GM12864 (cell line): Measurements from ENCODE around the gene CHAF1B.
"Not testable (repeated sequence)": the region's sequence is repeated elsewhere in the genome, so short reads cannot be mapped to it uniquely, and the experiment has no call there.

Experiments
- DNase-seq: peaks from one replicate; pipeline ENCODE4 v3.0.0-alpha.2; 2011; ENCODE audit warnings: low read depth
- H3K4me3 ChIP-seq: 2 replicates; pipeline ENCODE4 v1.5.1; 2011; ENCODE audit warnings: mild to moderate bottlenecking, low read depth, low read length, control low read depth
- TF ChIP-seq, protein P1 (sequence below): IDR thresholded peaks from 2 replicates; pipeline ENCODE4 v1.5.1; 2011; ENCODE audit warnings: low read depth, mild to moderate bottlenecking, moderate library complexity, low read length, control low read depth, inconsistent platforms; ENCODE audit errors: missing control alignments

The CHAF1B gene

GRCh38 chr21:36375994-36376393, 9.2 kb upstream of the CHAF1B start:
- TF ChIP-seq, protein P1, sequence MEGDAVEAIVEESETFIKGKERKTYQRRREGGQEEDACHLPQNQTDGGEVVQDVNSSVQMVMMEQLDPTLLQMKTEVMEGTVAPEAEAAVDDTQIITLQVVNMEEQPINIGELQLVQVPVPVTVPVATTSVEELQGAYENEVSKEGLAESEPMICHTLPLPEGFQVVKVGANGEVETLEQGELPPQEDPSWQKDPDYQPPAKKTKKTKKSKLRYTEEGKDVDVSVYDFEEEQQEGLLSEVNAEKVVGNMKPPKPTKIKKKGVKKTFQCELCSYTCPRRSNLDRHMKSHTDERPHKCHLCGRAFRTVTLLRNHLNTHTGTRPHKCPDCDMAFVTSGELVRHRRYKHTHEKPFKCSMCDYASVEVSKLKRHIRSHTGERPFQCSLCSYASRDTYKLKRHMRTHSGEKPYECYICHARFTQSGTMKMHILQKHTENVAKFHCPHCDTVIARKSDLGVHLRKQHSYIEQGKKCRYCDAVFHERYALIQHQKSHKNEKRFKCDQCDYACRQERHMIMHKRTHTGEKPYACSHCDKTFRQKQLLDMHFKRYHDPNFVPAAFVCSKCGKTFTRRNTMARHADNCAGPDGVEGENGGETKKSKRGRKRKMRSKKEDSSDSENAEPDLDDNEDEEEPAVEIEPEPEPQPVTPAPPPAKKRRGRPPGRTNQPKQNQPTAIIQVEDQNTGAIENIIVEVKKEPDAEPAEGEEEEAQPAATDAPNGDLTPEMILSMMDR, result no peak
- no peak overlapping the region for H3K4me3 ChIP-seq
- DNase-seq, result no peak

GRCh38 chr21:36377391-36377842, 7.8 kb upstream of the CHAF1B start:
- no peak overlapping the region for H3K4me3 ChIP-seq
- no peak for DNase-seq
- TF ChIP-seq, protein P1, result no peak

GRCh38 chr21:36379251-36379650, 5.9 kb upstream of the CHAF1B start:
- TF ChIP-seq, protein P1, result no peak
- DNase-seq, result no peak
- H3K4me3 ChIP-seq, result no peak overlapping the region

GRCh38 chr21:36381841-36382589, 3.2 kb upstream of the CHAF1B start:
- DNase-seq, result no peak

GRCh38 chr21:36382722-36383121, 2.5 kb upstream of the CHAF1B start:
- not testable (repeated sequence) for H3K4me3 ChIP-seq, DNase-seq

More at GRCh38 chr21:36381841-36382589, 3.2 kb upstream of the CHAF1B start:
- no peak overlapping the region for H3K4me3 ChIP-seq
- TF ChIP-seq, protein P1, result no peak

- TF ChIP-seq, protein P1, result no peak
- no peak for DNase-seq
- peak overlapping the region; percentile 86; the same call in 1 of the 2 replicates for H3K4me3 ChIP-seq
Observed at GRCh38 chr21:36384885-36385232, 333 bp upstream of the CHAF1B start.

GRCh38 chr21:36386031-36386642, 945 bp downstream of the CHAF1B start:
- TF ChIP-seq, protein P1, result no peak
- H3K4me3 ChIP-seq, result peak overlapping the region; percentile 86
- DNase-seq, result no peak
